22Rv1 (cell line): ENCODE measurements around the gene GNMT.

ENCODE experiments used
- H3K27ac ChIP-seq: fragments of 450-650 bp; 2 replicates; pipeline ENCODE4 v1.5.1; 2017
- ZFX ChIP-seq: fragments of 450-650 bp; IDR thresholded peaks from 2 replicates; pipeline ENCODE4 v1.6.1; 2017; ENCODE audit warnings: antibody characterized with exemption, borderline replicate concordance
- TF ChIP-seq, protein P1 (sequence below): fragments of 450-650 bp; IDR thresholded peaks from 2 replicates; pipeline ENCODE4 v1.5.1; 2017; ENCODE audit warnings: mild to moderate bottlenecking

The GNMT gene

DNA sequence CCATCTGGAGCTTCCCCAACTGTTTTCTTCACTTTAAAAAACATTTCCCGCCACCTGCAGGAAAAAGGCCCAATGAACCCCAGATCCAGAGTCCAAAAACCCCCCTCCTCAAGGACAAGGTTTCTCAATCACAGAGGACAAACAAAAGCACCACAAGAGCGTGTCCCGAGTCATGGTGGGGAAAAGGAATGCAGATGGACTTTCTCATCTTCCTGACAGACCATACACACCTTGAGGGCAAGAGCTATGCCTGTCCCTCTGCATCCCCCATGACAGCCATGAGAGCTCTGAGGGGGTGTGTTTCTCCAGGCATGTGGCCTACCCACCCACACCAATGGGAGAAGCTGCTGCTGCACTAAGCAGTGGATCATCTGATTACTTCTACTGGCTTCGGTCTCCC is 9.4 kb downstream of the GNMT start:
- H3K27ac ChIP-seq, result no peak overlapping the region
- TF ChIP-seq, protein P1, sequence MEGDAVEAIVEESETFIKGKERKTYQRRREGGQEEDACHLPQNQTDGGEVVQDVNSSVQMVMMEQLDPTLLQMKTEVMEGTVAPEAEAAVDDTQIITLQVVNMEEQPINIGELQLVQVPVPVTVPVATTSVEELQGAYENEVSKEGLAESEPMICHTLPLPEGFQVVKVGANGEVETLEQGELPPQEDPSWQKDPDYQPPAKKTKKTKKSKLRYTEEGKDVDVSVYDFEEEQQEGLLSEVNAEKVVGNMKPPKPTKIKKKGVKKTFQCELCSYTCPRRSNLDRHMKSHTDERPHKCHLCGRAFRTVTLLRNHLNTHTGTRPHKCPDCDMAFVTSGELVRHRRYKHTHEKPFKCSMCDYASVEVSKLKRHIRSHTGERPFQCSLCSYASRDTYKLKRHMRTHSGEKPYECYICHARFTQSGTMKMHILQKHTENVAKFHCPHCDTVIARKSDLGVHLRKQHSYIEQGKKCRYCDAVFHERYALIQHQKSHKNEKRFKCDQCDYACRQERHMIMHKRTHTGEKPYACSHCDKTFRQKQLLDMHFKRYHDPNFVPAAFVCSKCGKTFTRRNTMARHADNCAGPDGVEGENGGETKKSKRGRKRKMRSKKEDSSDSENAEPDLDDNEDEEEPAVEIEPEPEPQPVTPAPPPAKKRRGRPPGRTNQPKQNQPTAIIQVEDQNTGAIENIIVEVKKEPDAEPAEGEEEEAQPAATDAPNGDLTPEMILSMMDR, result no peak
- TF ChIP-seq ZFX, result no peak

DNA sequence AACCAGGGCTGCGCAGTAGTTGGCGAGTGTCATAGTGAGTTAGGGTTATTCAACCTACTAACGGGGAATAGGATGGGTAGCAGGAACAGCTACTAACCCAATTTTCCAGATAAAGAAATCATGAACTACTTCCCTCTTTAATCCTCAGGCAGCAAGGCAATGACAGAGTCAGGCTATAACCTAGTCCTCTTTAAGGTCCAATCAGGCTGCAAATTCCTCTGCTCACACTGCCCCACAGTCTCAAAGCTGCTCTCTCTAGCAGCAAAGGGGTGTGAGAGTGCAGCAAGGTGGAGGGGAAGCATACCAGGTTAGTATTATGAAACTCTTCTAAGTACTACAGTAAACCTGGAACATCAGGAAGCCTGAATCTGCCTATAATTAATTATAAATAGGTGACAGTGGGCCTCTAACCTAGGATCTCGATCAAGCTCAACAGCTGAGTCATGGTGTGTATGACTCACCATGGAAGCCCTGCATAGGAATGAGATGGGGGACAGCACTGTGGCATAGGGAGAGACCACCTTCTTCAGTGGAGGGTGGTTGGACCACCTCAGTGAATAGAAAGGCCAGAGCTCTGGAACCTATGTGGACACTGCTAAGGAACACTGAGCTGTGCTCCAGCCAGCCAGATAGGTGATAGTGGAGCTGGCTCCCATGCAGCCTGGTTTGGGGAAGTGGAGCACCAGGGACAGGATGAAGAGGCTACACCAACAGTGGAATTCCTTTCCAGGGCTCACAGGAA is 10.5 kb downstream of the GNMT start:
- peak overlapping the region; percentile 34 for H3K27ac ChIP-seq
- TF ChIP-seq, protein P1, result no peak
- no peak for TF ChIP-seq ZFX

DNA sequence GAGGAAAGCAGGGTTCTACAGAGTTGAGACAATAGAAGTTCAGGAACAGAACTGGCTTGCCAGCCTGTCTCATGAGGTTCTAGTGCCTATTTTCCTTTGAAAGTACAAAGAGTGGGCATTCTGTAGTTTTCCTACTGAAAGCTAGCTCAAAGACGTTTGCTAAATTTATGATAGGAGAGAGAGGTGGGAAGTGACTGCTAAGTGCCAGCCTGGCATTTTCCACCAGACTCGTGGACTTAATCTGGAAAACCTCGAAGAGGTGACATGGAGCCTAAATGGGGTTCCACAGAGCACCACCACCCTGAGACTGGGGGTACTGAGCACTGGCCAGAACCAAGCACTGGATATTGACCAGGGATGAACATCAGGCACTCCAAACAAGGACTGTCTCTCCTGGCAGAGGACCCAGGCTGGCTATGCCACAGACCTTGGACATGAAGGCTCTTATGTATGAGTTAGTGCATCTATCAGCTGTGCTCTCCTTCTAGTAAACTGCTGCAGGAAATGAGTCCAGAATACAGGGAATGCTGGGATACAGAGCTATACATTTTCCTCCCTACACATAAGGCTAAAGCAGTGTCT is 11.3 kb downstream of the GNMT start:
- H3K27ac ChIP-seq, result peak overlapping the region; percentile 34; the same call in 1 of the 2 replicates
- TF ChIP-seq, protein P1, result no peak
- TF ChIP-seq ZFX, result no peak

DNA sequence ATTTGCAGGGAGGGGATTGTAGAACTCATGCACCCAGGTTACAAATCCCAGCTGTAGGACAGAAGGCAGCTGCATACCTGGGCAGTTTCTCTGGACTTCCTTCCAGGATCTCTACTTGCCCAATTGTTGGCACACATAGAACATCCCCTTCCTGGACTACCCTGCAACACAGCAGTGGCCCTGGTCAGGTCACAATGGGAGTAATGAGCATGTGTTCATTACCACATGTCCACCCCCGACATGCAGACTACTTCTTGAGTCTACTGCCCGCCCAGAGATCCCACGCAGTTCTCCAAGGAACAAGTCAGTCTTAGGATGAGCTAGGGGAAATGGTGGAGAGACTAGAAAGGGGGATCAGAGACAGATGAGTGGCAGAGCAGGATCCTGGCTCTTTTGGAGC is 13.4 kb downstream of the GNMT start:
- no peak overlapping the region for H3K27ac ChIP-seq
- no peak for TF ChIP-seq ZFX

DNA sequence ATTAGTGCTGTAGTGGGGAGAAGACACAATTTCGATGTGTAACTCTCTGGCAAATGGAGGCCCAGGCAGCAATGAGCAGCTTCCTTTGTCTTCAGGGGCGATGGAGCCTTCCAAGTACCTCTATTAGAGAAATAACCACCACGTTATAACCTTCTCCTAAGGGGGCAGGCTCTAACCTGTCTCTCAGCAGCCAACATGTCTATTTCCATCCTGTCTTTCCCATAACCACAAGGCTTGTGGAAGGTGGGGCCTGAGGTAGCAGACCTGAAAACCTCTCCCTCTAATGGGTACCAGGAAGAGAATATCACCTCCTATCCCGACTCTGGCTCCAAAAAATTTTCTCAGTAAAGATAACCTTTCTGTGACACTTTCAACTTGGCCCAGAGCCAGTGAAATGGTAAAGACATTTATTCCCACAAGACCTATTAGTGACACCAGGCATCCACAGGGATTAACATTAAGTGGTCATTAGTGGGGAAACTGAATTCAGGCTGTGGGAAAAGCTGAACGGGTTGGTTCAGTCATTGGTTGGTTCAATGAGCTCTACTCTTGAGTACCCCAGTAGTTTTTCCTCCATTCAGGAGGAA is 14.5 kb downstream of the GNMT start:
- TF ChIP-seq ZFX, result no peak
- TF ChIP-seq, protein P1, result no peak

DNA sequence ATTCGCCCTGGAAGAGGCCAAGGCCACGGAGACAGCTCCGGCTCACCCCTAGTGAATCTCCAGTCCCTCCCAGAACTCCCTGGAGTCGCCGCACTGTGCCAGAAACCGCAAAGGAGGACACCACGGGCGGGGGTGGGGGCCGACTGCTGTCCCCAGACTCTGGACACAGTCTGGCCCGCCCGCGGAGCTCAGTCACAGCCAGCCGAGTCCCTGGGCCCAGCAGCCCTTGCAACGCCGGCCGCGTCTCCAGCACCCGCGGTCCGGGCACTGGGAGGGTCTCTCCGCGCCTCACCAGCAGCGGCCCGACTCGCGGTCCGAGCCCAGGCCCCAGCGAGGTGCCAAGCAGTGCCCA is 17.9 kb downstream of the GNMT start:
- H3K27ac ChIP-seq, result peak overlapping the region; percentile 85
- TF ChIP-seq, protein P1, result no peak
- TF ChIP-seq ZFX, result no peak

More for the DNA sequence above, 14.5 kb downstream of the GNMT start:
- H3K27ac ChIP-seq, result no peak overlapping the region

DNA sequence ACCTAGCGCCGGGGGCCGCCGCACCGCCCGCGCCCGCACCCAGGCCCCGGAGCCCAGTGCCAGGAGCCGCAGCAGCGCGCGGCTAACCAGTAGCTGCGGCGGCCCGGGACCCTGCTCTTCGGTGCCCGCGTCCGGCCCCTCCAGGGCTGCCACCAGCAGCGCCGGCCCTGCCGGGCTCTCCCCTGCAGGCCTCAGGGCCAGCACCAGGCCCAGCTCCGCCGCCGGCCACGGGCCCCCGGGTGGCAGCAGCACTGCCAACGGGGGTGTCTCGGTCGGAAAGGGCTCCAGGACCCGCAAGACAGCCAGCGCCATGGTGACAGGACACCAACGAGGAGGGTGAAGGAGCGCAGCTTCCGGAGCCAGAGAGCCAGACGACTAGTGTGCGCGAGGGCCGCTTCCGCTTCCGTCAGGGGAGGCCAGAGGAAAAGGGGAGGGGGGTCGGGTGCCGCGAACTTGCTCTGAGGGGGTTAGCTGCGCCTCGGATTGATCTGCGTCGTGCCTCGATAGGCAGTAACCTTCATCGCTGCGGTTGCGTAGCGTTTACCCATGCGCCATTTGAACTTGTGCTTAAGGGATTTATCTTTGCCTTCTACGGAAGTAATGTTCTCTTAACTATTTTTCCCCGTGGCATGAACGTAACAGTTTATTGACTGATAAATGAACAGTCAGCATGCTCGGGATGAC is 18.4 kb downstream of the GNMT start, which contains the start of gene PEX6:
Gene PEX6, minus strand, starts transcription at position 343 of the 684 bp plus-strand sequence. Its CDS starts 31 bp downstream, at position 312.
- H3K27ac ChIP-seq, result peak within 1 kb of the TSS; percentile 85
- TF ChIP-seq, protein P1, result no peak
- TF ChIP-seq ZFX, result peak; percentile 55; the same call in 1 of the 2 replicates
